ENCODE results near the gene MYBPHL. TPM values are rescaled to one million over a fixed set of nuclear protein-coding genes. Genes with fewer than 3 reads are reported as not detected.

MYBPHL gene
- total and polyA plus RNA-seq, 4 donors = 0.34 to 3.3 (median 1.4) TPM

DNA sequence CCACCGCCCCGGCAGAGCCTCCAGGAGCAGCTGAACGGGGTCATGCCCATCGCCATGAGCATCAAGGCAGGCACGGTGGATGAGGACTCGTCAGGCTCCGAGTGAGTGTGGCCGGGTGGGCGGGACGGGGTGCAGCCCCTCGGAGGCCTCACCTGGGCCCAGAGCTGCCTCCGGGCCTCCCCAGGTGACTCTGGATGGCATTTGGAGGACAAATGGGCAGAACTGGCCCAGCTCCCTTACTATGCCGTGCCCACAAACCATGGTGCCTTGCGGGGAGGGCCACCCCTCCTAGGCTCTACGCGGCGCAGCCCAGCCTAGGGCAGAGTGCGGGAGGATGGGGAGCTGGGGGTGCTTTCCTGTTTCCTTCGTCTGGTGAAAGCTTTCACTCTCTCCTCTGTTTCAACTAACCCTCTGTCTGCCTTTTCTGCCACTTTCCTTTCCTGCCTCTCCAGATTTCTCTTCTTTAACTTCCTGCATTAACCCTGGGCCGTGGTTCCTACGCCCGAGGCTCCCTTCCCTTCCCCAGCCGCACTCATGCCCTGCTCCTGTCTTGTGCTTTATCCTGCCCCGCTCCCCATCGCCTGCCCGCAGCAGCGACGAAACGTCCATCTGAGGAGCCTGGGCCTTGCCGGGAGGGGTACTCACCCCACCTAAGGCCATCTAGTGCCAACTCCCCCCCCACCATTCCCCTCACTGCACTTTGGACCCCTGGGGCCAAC lies 33.1 kb downstream of the MYBPHL start:
- no peak for DNase-seq
- Histone ChIP-seq H3K4me1 (ENCODE audit: control insufficient read depth in 5 of 5, insufficient read depth in 5 of 5, low read length in 5 of 5) (peaks cover 0 to 49% (median 5%) of the 10 kb centered on the region in 5 donors), H3K9ac (ENCODE audit: insufficient read depth in 1 of 2, low read length in 2 of 2) (peak overlapping the region in 1 of 2 donors; percentile 32), H3K27ac (ENCODE audit: low read depth in 1 of 2, low read length in 1 of 2) (peak overlapping the region in 1 of 2 donors; percentile 78), H3K4me3 (peak overlapping the region; percentile 2), H3K27me3 (ENCODE audit: control insufficient read depth in 3 of 3, insufficient read depth in 3 of 3, low read length in 2 of 3) (no peaks in the 10 kb centered on the region), H3K9me3 (ENCODE audit: control insufficient read depth in 4 of 4, insufficient read depth in 3 of 4, low read length in 3 of 4) (no peaks in the 10 kb centered on the region), H3K36me3 (ENCODE audit: control insufficient read depth in 4 of 4, insufficient read depth in 4 of 4, low read length in 4 of 4) (peaks cover 0 to 4% (median 3%) of the 10 kb centered on the region in 4 donors)
- WGBS, 2 donors = 58% methylated on average over 30 of the region's 30 CpGs
- ATAC-seq (ENCODE audit: insufficient read depth, low FRiP score) = no peak
- TF ChIP-seq, protein P1, sequence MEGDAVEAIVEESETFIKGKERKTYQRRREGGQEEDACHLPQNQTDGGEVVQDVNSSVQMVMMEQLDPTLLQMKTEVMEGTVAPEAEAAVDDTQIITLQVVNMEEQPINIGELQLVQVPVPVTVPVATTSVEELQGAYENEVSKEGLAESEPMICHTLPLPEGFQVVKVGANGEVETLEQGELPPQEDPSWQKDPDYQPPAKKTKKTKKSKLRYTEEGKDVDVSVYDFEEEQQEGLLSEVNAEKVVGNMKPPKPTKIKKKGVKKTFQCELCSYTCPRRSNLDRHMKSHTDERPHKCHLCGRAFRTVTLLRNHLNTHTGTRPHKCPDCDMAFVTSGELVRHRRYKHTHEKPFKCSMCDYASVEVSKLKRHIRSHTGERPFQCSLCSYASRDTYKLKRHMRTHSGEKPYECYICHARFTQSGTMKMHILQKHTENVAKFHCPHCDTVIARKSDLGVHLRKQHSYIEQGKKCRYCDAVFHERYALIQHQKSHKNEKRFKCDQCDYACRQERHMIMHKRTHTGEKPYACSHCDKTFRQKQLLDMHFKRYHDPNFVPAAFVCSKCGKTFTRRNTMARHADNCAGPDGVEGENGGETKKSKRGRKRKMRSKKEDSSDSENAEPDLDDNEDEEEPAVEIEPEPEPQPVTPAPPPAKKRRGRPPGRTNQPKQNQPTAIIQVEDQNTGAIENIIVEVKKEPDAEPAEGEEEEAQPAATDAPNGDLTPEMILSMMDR (IDR thresholded peaks at IDR 0.05; ENCODE audit: control extremely low read depth, extremely low read depth) = no peak

DNA sequence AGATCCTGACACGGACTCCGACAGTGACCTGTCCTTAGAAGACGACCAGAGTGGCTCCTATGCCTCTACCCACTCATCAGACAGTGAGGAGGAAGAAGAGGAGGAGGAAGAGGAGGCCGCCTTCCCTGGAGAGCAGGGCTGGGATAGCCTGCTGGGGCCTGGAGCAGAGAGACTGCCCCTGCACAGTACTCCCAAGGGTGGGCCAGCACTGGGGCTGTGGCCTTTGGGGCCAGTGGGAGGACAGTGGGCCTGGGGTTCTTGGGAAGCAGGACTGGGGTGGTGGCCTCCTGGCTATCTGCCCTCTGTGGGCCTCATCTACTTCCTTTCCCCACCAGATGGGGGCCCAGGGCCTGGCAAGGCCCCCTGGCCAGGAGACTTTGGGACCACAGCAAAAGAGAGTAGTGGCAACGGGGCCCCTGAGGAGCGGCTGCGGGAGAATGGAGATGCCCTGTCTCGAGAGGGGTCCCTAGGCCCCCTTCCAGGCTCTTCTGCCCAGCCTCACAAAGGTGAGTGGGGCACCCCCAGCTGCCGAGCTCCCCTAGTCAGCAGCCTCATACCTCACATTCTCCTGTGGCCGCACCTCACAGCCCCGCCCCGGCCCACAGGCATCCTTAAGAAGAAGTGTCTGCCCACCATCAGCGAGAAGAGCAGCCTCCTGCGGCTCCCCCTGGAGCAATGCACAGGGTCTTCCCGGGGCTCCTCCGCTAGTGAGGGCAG lies 33.8 kb downstream of the MYBPHL start:
- H3K4me3 ChIP-seq = peak overlapping the region; percentile 2
- DNase-seq (no peak), ATAC-seq (ENCODE audit: insufficient read depth, low FRiP score) (no peak)
- H3K4me1 ChIP-seq (ENCODE audit: control insufficient read depth in 5 of 5, insufficient read depth in 5 of 5, low read length in 5 of 5) = peaks cover 0 to 49% (median 5%) of the 10 kb centered on the region in 5 donors
- no peaks in the 10 kb centered on the region for H3K9me3 ChIP-seq (ENCODE audit: control insufficient read depth in 4 of 4, insufficient read depth in 3 of 4, low read length in 3 of 4)
- H3K36me3 ChIP-seq (ENCODE audit: control insufficient read depth in 4 of 4, insufficient read depth in 4 of 4, low read length in 4 of 4) = peaks cover 0 to 4% (median under 1%) of the 10 kb centered on the region in 4 donors
- WGBS, 2 donors = 79 to 93% methylated on average over 16 of the region's 16 CpGs
- no peaks in the 10 kb centered on the region for H3K27me3 ChIP-seq (ENCODE audit: control insufficient read depth in 3 of 3, insufficient read depth in 3 of 3, low read length in 2 of 3)
- peak overlapping the region in 1 of 2 donors; percentile 78 for H3K27ac ChIP-seq (ENCODE audit: low read depth in 1 of 2, low read length in 1 of 2)
- TF ChIP-seq, protein P1 (IDR thresholded peaks at IDR 0.05; ENCODE audit: control extremely low read depth, extremely low read depth) = no peak
- H3K9ac ChIP-seq (ENCODE audit: insufficient read depth in 1 of 2, low read length in 2 of 2) = no peak overlapping the region

DNA sequence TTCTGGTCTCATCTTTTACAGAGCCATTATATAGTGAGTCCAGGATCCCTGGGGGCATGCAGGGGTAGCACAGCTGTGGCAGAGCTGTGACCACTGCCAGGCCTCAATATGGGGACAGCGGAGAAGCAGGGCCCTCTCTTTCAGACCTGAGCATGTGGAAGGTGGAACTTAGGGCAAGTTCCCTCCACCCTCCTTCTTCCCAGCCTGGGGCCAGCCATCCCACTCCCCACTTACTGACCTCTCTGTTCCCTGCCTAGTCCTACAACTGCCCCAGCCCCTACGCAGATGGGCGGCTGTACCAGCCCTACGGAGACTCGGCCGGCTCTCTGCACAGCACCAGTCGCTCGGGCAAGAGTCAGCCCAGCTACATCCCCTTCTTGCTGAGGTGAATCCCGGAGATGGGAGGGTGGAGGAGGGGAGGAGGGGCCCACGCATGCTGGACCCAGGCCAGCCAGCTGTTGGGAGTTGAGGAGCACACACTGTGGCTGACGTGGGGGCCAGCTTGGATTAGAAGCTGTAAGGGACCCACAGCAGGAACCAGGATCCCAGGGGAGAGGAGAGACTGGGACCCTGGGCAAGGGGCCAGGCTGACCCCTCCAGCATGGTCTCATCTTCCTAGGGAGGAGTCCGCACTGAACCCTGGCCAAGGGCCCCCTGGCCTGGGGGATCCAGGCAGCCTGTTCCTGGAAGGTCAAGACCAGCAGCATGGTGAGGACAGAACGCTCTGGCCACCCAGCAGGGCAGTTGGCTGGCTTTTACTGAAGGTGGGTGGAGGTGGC lies 34.6 kb downstream of the MYBPHL start:
- WGBS, 2 donors = 90 to 91% methylated on average over 13 of the region's 13 CpGs
- H3K27me3 ChIP-seq (ENCODE audit: control insufficient read depth in 3 of 3, insufficient read depth in 3 of 3, low read length in 2 of 3) = no peaks in the 10 kb centered on the region
- H3K4me1 ChIP-seq (ENCODE audit: control insufficient read depth in 5 of 5, insufficient read depth in 5 of 5, low read length in 5 of 5) = peaks cover 0 to 43% (median 2%) of the 10 kb centered on the region in 5 donors
- no peak overlapping the region for H3K4me3 ChIP-seq
- H3K9me3 ChIP-seq (ENCODE audit: control insufficient read depth in 4 of 4, insufficient read depth in 3 of 4, low read length in 3 of 4) = no peaks in the 10 kb centered on the region
- H3K9ac ChIP-seq (ENCODE audit: insufficient read depth in 1 of 2, low read length in 2 of 2) = no peak overlapping the region
- peak overlapping the region in 1 of 2 donors; percentile 34 for H3K27ac ChIP-seq (ENCODE audit: low read depth in 1 of 2, low read length in 1 of 2)
- H3K36me3 ChIP-seq (ENCODE audit: control insufficient read depth in 4 of 4, insufficient read depth in 4 of 4, low read length in 4 of 4) = peaks cover 0 to 4% (median 0%) of the 10 kb centered on the region in 4 donors
- DNase-seq (peak in 1 of 3 donors; percentile 20), ATAC-seq (ENCODE audit: insufficient read depth, low FRiP score) (no peak)
- TF ChIP-seq, protein P1 (IDR thresholded peaks at IDR 0.05; ENCODE audit: control extremely low read depth, extremely low read depth) = no peak
